CD4-positive, CD25-positive, alpha-beta regulatory T cell (primary cell): ENCODE results near the gene NUDT3. TPM values are rescaled to one million over a fixed set of nuclear protein-coding genes. Genes with fewer than 3 reads are reported as not detected.

Experiments used
- ATAC-seq, 2 donors: fragments of 150-1000 bp; cut with Tn5 transposase; one replicate each; pipeline ENCODE4 v1.10.0; 2021; ENCODE audit warnings: low read depth in 2 of 2, moderate number of reproducible peaks in 2 of 2, moderate library complexity in 1 of 2
- DNase-seq, 3 donors: peaks; one replicate each; pipeline versions ENCODE4 v3.0.0 to v3.0.0-alpha.2; 2012 to 2022; ENCODE audit warnings: mixed read lengths in 1 of 3
- H3K27ac ChIP-seq: one replicate; pipeline ENCODE4 v1.7.0; 2013; ENCODE audit warnings: mild to moderate bottlenecking, low read length; ENCODE audit not compliant: insufficient read depth, poor library complexity, severe bottlenecking
- H3K27me3 ChIP-seq: one replicate; pipeline ENCODE4 v1.7.0; 2013; ENCODE audit warnings: low read length; ENCODE audit not compliant: control insufficient read depth, insufficient read depth
- H3K36me3 ChIP-seq: one replicate; pipeline ENCODE4 v1.7.0; 2013; ENCODE audit warnings: mild to moderate bottlenecking, low read length, moderate library complexity; ENCODE audit not compliant: control insufficient read depth, insufficient read depth
- H3K4me1 ChIP-seq: 2 replicates; pipeline ENCODE4 v1.7.0; 2013; ENCODE audit warnings: mild to moderate bottlenecking, low read length; ENCODE audit not compliant: insufficient read depth, control insufficient read depth, poor library complexity, severe bottlenecking
- H3K4me3 ChIP-seq: one replicate; pipeline ENCODE4 v1.7.0; 2013; ENCODE audit warnings: low read depth, mild to moderate bottlenecking, low read length, moderate library complexity
- H3K9me3 ChIP-seq, 2 experiments: 1 replicate in 1 of 2; 2 replicates in 1 of 2; pipeline ENCODE4 v1.7.0; 2013; ENCODE audit warnings: low read length in 2 of 2, mild to moderate bottlenecking in 1 of 2, moderate library complexity in 1 of 2; ENCODE audit not compliant: control insufficient read depth in 2 of 2
- H3K27ac Mint-ChIP-seq, 3 donors: one replicate each; pipeline ENCODE4 v1.8.0; 2020 to 2022; ENCODE audit warnings: mild to moderate bottlenecking in 3 of 3, mixed read lengths in 3 of 3, moderate library complexity in 2 of 3
- H3K27me3 Mint-ChIP-seq: one replicate; pipeline ENCODE4 v1.8.0; 2022; ENCODE audit warnings: mild to moderate bottlenecking, mixed read lengths
- H3K36me3 Mint-ChIP-seq: one replicate; pipeline ENCODE4 v1.8.0; 2020; ENCODE audit warnings: mixed read lengths
- H3K4me1 Mint-ChIP-seq, 4 donors: one replicate each; pipeline ENCODE4 v1.8.0; 2020 to 2022; ENCODE audit warnings: mixed read lengths in 4 of 4, mild to moderate bottlenecking in 1 of 4
- H3K4me3 Mint-ChIP-seq, 4 donors: one replicate each; pipeline ENCODE4 v1.8.0; 2020 to 2022; ENCODE audit warnings: mild to moderate bottlenecking in 4 of 4, mixed read lengths in 4 of 4, moderate library complexity in 3 of 4
- H3K9me3 Mint-ChIP-seq, 7 donors: one replicate each; pipeline ENCODE4 v1.8.0; 2020 to 2022; ENCODE audit warnings: mixed read lengths in 7 of 7, mild to moderate bottlenecking in 3 of 7, moderate library complexity in 2 of 7
- polyA plus RNA-seq, 4 donors: library from polyadenylated mRNA; unstranded; fragments of 300-500 nt; fragmentation: Illumina TruSeq; gene quantifications; one replicate each; pipeline ENCODE4 v1.2.3, GENCODE V29; 2021
- total RNA-seq: library from RNA; stranded (reverse); gene quantifications from one replicate; pipeline ENCODE4 v1.2.3, GENCODE V29; 2022

Gene NUDT3
- total and polyA plus RNA-seq, 5 donors from 2014 or later: 8.5 to 22.4 (median 9.8) TPM

DNA sequence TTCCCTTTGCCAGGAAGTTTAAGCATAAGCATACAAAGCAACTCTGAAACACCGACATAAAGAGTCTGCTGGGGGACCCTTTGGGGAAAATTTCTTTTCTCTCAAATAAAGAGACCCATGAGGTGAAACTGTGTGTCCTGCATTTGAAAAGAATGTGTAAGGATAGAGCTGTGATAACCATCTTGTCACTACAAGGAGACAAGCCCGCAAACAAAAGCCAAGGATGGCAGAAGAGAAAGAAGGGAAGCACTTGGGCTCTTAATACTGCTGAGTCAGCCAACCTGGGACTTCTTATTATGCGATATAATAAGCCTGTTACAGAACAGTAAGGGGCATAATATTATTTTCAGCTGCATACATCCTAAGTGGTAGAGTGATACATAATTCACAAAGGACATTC, 52.5 kb downstream of the NUDT3 start:
- Mint-ChIP-seq H3K27me3 (no peaks in the 10 kb centered on the region), H3K9me3 (peaks cover 0 to 2% (median 0%) of the 10 kb centered on the region in 7 donors), H3K4me3 (no peak overlapping the region), H3K27ac (no peak overlapping the region), H3K4me1 (peaks cover 20 to 54% (median 26%) of the 10 kb centered on the region in 4 donors), H3K36me3 (peaks cover 38% of the 10 kb centered on the region)
- ATAC-seq (no peak), DNase-seq (no peak)
- Histone ChIP-seq H3K4me3 (no peak overlapping the region), H3K9me3 (no peaks in the 10 kb centered on the region), H3K27ac (no peak overlapping the region), H3K27me3 (no peaks in the 10 kb centered on the region), H3K4me1 (no peaks in the 10 kb centered on the region), H3K36me3 (peaks cover 21% of the 10 kb centered on the region)

DNA sequence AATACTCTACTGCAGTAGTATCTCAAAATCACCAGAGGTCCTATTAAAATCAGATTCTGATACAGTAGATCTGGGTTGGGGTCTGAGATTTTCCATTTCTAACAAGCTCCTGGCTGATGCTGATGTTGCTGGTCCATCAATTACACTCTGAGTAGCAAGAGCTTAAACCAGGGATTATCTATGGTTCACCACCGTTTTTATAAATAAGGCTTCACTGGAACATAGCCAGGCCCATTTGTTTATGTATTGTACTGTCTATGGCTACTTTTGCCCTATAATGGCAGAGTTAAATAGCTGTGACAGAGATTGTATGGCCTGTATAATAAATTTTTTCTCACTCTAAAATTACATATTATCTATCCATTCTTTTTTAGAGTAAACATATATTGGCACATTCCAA, 53.0 kb downstream of the NUDT3 start:
- no peak for DNase-seq
- H3K27me3 Mint-ChIP-seq: no peaks in the 10 kb centered on the region
- H3K4me1 Mint-ChIP-seq: peaks cover 18 to 50% (median 26%) of the 10 kb centered on the region in 4 donors
- Histone ChIP-seq H3K4me1 (no peaks in the 10 kb centered on the region), H3K27ac (no peak overlapping the region), H3K36me3 (peaks cover 23% of the 10 kb centered on the region), H3K4me3 (no peak overlapping the region), H3K27me3 (no peaks in the 10 kb centered on the region), H3K9me3 (no peaks in the 10 kb centered on the region)
- H3K36me3 Mint-ChIP-seq: peaks cover 38% of the 10 kb centered on the region
- peak overlapping the region in 1 of 3 donors; percentile 16 for H3K27ac Mint-ChIP-seq
- H3K9me3 Mint-ChIP-seq: peaks cover 0 to 2% (median 0%) of the 10 kb centered on the region in 7 donors
- ATAC-seq: no peak
- no peak overlapping the region for H3K4me3 Mint-ChIP-seq

DNA sequence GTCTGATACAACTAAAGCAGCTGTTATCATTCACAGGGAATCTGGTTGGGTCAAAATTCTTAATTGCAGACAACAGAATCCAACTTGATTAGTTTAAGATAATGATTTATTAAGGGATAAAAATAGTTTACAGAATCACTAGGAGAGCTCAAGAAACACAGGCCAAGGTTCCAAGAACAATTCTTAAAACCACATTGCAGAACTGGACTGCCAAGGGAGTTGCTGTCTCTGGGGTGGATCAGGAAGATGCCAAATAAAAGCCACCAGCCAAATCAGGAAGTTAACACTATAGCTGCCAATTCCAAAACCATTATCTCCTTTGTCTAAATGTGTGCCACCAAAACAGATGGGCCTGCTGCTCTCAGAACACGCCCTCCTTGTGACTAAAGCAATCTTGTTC, 53.7 kb downstream of the NUDT3 start:
- H3K27me3 Mint-ChIP-seq: no peaks in the 10 kb centered on the region

DNA sequence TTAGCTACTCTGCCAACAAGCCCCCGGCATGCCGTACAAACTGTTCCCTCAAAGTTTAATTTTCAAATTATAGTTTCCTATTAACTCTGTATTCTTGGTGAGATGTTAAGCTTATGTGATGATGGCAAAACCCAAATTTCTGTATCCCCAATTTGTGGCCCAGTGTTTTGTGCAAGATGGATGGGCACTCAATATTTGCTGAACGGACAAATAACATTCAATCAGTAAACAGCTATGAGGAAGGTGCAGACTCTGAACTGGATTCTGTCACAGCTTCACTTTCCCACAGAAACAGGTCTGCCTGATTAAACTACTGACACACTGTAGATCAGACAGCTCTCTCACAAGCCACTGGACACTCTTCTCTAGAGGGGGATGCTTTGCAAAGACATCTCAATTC, 54.1 kb downstream of the NUDT3 start:
- ATAC-seq (no peak), DNase-seq (no peak)
- Histone ChIP-seq H3K9me3 (no peaks in the 10 kb centered on the region), H3K27me3 (no peaks in the 10 kb centered on the region), H3K27ac (no peak overlapping the region), H3K4me3 (no peak overlapping the region), H3K36me3 (peaks cover 23% of the 10 kb centered on the region), H3K4me1 (no peaks in the 10 kb centered on the region)
- no peaks in the 10 kb centered on the region for H3K27me3 Mint-ChIP-seq
- no peak overlapping the region for H3K4me3 Mint-ChIP-seq
- peak overlapping the region in 1 of 3 donors; percentile 16 for H3K27ac Mint-ChIP-seq
- no peaks in the 10 kb centered on the region for H3K9me3 Mint-ChIP-seq
- H3K4me1 Mint-ChIP-seq: peaks cover 13 to 39% (median 17%) of the 10 kb centered on the region in 4 donors
- peaks cover 38% of the 10 kb centered on the region for H3K36me3 Mint-ChIP-seq

More for the DNA sequence above, 53.7 kb downstream of the NUDT3 start:
- H3K27me3 ChIP-seq: no peaks in the 10 kb centered on the region
- DNase-seq: no peak
- Mint-ChIP-seq H3K4me1 (peaks cover 13 to 44% (median 21%) of the 10 kb centered on the region in 4 donors), H3K4me3 (no peak overlapping the region), H3K9me3 (no peaks in the 10 kb centered on the region), H3K27ac (peak overlapping the region in 1 of 3 donors; percentile 16), H3K36me3 (peaks cover 38% of the 10 kb centered on the region)
- no peak for ATAC-seq
- H3K4me3 ChIP-seq: no peak overlapping the region
- peaks cover 23% of the 10 kb centered on the region for H3K36me3 ChIP-seq
- H3K4me1 ChIP-seq: no peaks in the 10 kb centered on the region
- no peak overlapping the region for H3K27ac ChIP-seq
- H3K9me3 ChIP-seq: no peaks in the 10 kb centered on the region

DNA sequence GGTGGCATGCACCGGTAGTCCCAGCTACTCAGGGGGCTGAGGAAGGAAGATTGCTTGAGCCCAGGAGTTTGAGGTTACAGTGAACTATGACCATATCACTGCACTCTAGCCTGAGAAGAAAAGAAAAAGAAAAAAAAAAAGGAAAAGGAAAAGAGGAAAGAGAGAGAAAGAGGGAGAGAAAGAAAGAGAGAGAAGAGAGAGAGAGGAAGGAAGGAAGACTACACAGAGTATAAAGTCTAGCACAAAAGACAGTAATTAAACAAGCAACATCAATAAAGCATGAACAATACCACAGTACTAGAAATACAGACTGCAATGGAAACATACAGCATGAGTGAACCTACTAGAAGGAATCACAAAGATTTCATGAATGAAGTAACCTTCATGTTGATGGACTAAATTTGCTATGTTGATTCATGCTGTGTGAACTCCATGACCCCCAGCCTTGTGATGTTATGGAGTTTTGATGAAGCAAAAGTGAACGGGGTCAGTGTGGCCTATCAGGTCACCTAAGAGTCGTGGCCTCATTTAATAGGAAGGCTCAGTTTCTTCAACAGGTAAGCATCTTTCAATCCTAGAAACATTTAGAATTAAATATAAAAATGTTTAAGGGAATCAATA, 57.6 kb downstream of the NUDT3 start:
- H3K4me3 Mint-ChIP-seq: no peak overlapping the region
- ATAC-seq: no peak
- peaks cover 0 to 1% (median 0%) of the 10 kb centered on the region in 7 donors for H3K9me3 Mint-ChIP-seq
- no peaks in the 10 kb centered on the region for H3K27me3 Mint-ChIP-seq
- Histone ChIP-seq H3K36me3 (peaks cover 23% of the 10 kb centered on the region), H3K27ac (no peak overlapping the region), H3K9me3 (no peaks in the 10 kb centered on the region), H3K4me3 (no peak overlapping the region), H3K4me1 (no peaks in the 10 kb centered on the region), H3K27me3 (no peaks in the 10 kb centered on the region)
- peak overlapping the region in 1 of 3 donors; percentile 73 for H3K27ac Mint-ChIP-seq
- no peak for DNase-seq
- peaks cover 39% of the 10 kb centered on the region for H3K36me3 Mint-ChIP-seq
- peaks cover 8 to 30% (median 16%) of the 10 kb centered on the region in 4 donors for H3K4me1 Mint-ChIP-seq

DNA sequence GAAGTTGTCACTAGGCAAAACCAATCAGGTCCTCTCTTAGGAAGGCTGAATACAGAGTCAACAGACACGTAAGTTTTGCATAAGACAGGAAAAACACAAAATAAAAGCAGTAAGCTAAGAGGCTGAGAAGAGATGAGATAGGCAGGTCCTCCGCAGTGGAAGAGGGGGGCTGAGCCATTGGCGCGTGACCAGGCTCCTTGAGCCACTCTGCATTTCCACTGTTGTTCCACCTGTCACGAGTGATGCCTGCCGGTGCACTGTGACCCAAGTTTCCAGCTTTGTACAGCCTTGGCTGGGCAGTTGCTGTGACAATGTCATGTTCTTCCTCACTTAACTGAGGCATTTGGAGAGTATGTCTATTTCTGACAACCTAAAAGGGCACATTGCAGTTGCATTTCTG, 58.6 kb downstream of the NUDT3 start:
- H3K9me3 ChIP-seq: no peaks in the 10 kb centered on the region
- Mint-ChIP-seq H3K36me3 (peaks cover 36% of the 10 kb centered on the region), H3K4me1 (peaks cover 10 to 26% (median 17%) of the 10 kb centered on the region in 4 donors), H3K27ac (peak overlapping the region in 1 of 3 donors; percentile 38), H3K4me3 (no peak overlapping the region), H3K27me3 (no peaks in the 10 kb centered on the region), H3K9me3 (peaks cover 0 to 1% (median 0%) of the 10 kb centered on the region in 7 donors)
- H3K4me1 ChIP-seq: no peaks in the 10 kb centered on the region
- peaks cover 21% of the 10 kb centered on the region for H3K36me3 ChIP-seq
- no peaks in the 10 kb centered on the region for H3K27me3 ChIP-seq
- no peak for DNase-seq
- ATAC-seq: no peak
- H3K27ac ChIP-seq: no peak overlapping the region
- H3K4me3 ChIP-seq: no peak overlapping the region

DNA sequence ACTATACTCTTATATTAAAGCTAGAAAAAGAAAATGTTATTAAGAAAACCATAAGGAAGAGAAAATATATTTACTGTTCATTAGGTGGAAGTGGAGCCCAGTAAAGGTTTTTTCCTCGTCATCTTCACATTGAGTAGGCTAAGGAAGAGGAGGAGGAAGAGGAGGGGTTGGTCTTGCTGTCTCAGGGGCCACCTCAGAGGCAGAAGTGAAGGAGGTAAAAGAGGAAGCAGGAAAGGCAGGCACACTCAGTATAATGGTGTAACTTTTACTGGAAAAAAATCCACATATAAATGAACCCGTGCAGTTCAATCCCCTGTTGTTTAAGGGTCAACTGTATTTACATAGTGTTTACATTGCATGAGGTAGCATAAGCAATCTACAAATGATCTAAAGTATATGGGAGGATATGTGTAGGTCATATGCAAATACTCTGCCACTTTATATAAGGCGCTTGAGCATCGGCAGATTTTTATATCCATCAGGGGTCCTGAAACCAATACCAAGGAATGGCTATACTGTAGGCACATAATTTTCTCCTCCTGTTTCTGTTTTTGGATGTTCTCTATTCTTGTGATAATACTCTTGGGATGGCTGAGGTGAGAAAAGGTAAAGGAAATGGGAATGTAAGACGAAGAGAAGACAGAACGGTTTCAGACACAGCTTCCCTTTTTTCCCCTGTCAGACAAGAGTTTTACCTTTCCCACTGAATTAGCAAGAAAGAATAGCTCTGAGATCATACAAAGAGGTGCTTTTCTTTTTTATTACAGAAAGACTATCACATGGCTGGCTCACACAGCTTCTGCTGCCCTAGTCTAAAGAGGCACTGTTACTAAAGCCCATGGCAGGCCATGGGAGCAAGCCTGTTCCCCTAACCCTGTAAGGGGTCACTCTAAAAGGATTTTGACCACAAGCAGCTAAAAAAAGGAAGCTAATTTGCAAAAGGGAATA, 59.9 kb downstream of the NUDT3 start:
- Histone ChIP-seq H3K9me3 (no peaks in the 10 kb centered on the region), H3K27ac (no peak overlapping the region), H3K4me3 (no peak overlapping the region), H3K27me3 (no peaks in the 10 kb centered on the region), H3K4me1 (no peaks in the 10 kb centered on the region), H3K36me3 (peaks cover 15% of the 10 kb centered on the region)
- DNase-seq (no peak), ATAC-seq (no peak)
- peaks cover 0 to 1% (median 0%) of the 10 kb centered on the region in 7 donors for H3K9me3 Mint-ChIP-seq
- peak overlapping the region in 1 of 3 donors; percentile 51 for H3K27ac Mint-ChIP-seq
- peaks cover 34% of the 10 kb centered on the region for H3K36me3 Mint-ChIP-seq
- H3K4me1 Mint-ChIP-seq: peaks cover 12 to 25% (median 19%) of the 10 kb centered on the region in 4 donors
- no peak overlapping the region for H3K4me3 Mint-ChIP-seq
- no peaks in the 10 kb centered on the region for H3K27me3 Mint-ChIP-seq
